IMR-90 (cell line): Measurements from ENCODE around the gene FGD3. TPM values are rescaled to one million over a fixed set of nuclear protein-coding genes. Genes with fewer than 3 reads are reported as not detected.
A peak's percentile ranks its signal among the peaks of the same experiment; 100 is the strongest.

Experiments used
- ATAC-seq: fragments of 200-7000 bp; cut with Tn5 transposase; 2 replicates; pipeline ENCODE4 v1.9.1; 2020; ENCODE audit warnings: low read depth, mild to moderate bottlenecking, moderate library complexity
- BruUV-seq: library from RNA; stranded (reverse); fragments of 400-500 nt; replicated peaks from 2 replicates; lab custom pipeline; 2021; lab: Mats Ljungman, UMichigan
- CTCF ChIA-PET: fragments of 300-600 bp; formaldehyde crosslinking; extraction: SDS; loops from one replicate; lab custom pipeline; 2021; ENCODE audit warnings: antibody characterized with exemption; lab: Yijun Ruan, JAX
- POLR2A ChIA-PET: fragments of 300-600 bp; sonication (Branson Sonifier 250); formaldehyde crosslinking; loops from one replicate; lab custom pipeline; 2022; ENCODE audit warnings: antibody characterized with exemption; ENCODE audit not compliant: unreplicated experiment; lab: Charles Lee
- DNase-seq: peaks from one replicate; pipeline ENCODE4 v3.0.0; 2013
- H2AFZ ChIP-seq: replicated peaks from 2 replicates; pipeline ENCODE3; 2013; ENCODE audit warnings: low read length, mild to moderate bottlenecking; ENCODE audit not compliant: poor library complexity
- H2AK5ac ChIP-seq: 2 replicates; pipeline ENCODE4 v1.6.1; 2013; ENCODE audit warnings: low read depth, low read length, inconsistent platforms
- H2AK9ac ChIP-seq: replicated peaks from 2 replicates; pipeline ENCODE3; 2013; ENCODE audit warnings: mild to moderate bottlenecking, low read depth, low read length, moderate library complexity; ENCODE audit not compliant: poor library complexity
- H2BK120ac ChIP-seq: 2 replicates; pipeline ENCODE4 v1.6.1; 2013; ENCODE audit warnings: low read depth, low read length, inconsistent platforms
- H2BK15ac ChIP-seq: 3 replicates; pipeline ENCODE4 v1.6.1; 2013; ENCODE audit warnings: low read depth, low read length, inconsistent platforms
- H2BK20ac ChIP-seq: 2 replicates; pipeline ENCODE4 v1.6.1; 2013; ENCODE audit warnings: low read depth, mild to moderate bottlenecking, inconsistent platforms, low read length, moderate library complexity
- H2BK5ac ChIP-seq: 2 replicates; pipeline ENCODE4 v1.6.1; 2013; ENCODE audit warnings: mild to moderate bottlenecking, low read depth, low read length, inconsistent platforms; ENCODE audit not compliant: poor library complexity, severe bottlenecking
- H3K14ac ChIP-seq: replicated peaks from 2 replicates; pipeline ENCODE4 v1.6.1; 2013; ENCODE audit warnings: low read depth, low read length, inconsistent platforms
- H3K18ac ChIP-seq: 2 replicates; pipeline ENCODE4 v1.6.1; 2013; ENCODE audit warnings: low read depth, low read length, control low read depth
- H3K23ac ChIP-seq: 2 replicates; pipeline ENCODE4 v1.6.1; 2013; ENCODE audit warnings: low read depth, low read length, inconsistent platforms
- H3K27ac ChIP-seq: 2 replicates; pipeline ENCODE4 v1.5.1; 2013; ENCODE audit warnings: mild to moderate bottlenecking, control low read depth, low read length; ENCODE audit not compliant: insufficient read depth
- H3K27me3 ChIP-seq: 2 replicates; pipeline ENCODE4 v1.6.1; 2013; ENCODE audit warnings: low read length; ENCODE audit not compliant: control insufficient read depth, insufficient read depth
- H3K36me3 ChIP-seq: 2 replicates; pipeline ENCODE4 v1.6.1; 2013; ENCODE audit warnings: low read length, mixed read lengths; ENCODE audit not compliant: control insufficient read depth, insufficient read depth
- H3K4ac ChIP-seq: 2 replicates; pipeline ENCODE4 v1.6.1; 2013; ENCODE audit warnings: low read depth, low read length, inconsistent platforms
- H3K4me1 ChIP-seq: 2 replicates; pipeline ENCODE4 v1.6.1; 2013; ENCODE audit warnings: low read length, mixed read lengths; ENCODE audit not compliant: control insufficient read depth, insufficient read depth
- H3K4me2 ChIP-seq: 2 replicates; pipeline ENCODE4 v1.6.1; 2013; ENCODE audit warnings: low read depth, mild to moderate bottlenecking, control low read depth, low read length, moderate library complexity
- H3K4me3 ChIP-seq: 2 replicates; pipeline ENCODE4 v1.5.1; 2013; ENCODE audit warnings: low read depth, mild to moderate bottlenecking, control low read depth, low read length, moderate library complexity; ENCODE audit not compliant: insufficient read depth
- H3K56ac ChIP-seq: 2 replicates; pipeline ENCODE4 v1.6.1; 2013; ENCODE audit warnings: low read length, inconsistent platforms; ENCODE audit not compliant: insufficient read depth; ENCODE audit errors: extremely low read depth
- H3K79me1 ChIP-seq, 2 experiments: 2 replicates each; pipeline ENCODE4 v1.6.1; 2013; ENCODE audit warnings: low read length in 2 of 2, inconsistent platforms in 1 of 2, low read depth in 1 of 2
- H3K9ac ChIP-seq: 2 replicates; pipeline ENCODE4 v1.6.1; 2013; ENCODE audit warnings: low read depth, low read length, control low read depth
- H3K9me1 ChIP-seq: 2 replicates; pipeline ENCODE4 v1.6.1; 2013; ENCODE audit warnings: low read length, inconsistent platforms; ENCODE audit not compliant: insufficient read depth
- H3K9me3 ChIP-seq: 2 replicates; pipeline ENCODE4 v1.6.1; 2013; ENCODE audit warnings: low read length; ENCODE audit not compliant: control insufficient read depth, insufficient read depth
- H4K20me1 ChIP-seq: 2 replicates; pipeline ENCODE4 v1.6.1; 2013; ENCODE audit warnings: low read length, inconsistent platforms; ENCODE audit not compliant: insufficient read depth
- H4K5ac ChIP-seq: 2 replicates; pipeline ENCODE4 v1.6.1; 2013; ENCODE audit warnings: mild to moderate bottlenecking, low read depth, low read length, control low read depth
- H4K8ac ChIP-seq, 2 experiments: 2 replicates each; pipeline ENCODE4 v1.6.1; 2013; ENCODE audit warnings: low read depth in 2 of 2, low read length in 2 of 2, control low read depth in 1 of 2, inconsistent platforms in 1 of 2
- H4K91ac ChIP-seq: 2 replicates; pipeline ENCODE4 v1.6.1; 2013; ENCODE audit warnings: low read depth, low read length, inconsistent platforms; ENCODE audit not compliant: insufficient read depth
- MAZ ChIP-seq: IDR thresholded peaks from 2 replicates; pipeline ENCODE4 v1.6.1; 2012; ENCODE audit warnings: low read depth, mild to moderate bottlenecking, low read length, improper control_type of control experiment, moderate library complexity, borderline replicate concordance
- NFE2L2 ChIP-seq: fragments of 150-350 bp; IDR thresholded peaks from 2 replicates; pipeline ENCODE4 v1.6.1; 2016; ENCODE audit warnings: low read depth, mild to moderate bottlenecking, low read length
- RAD21 ChIP-seq: IDR thresholded peaks from 2 replicates; pipeline ENCODE4 v1.6.1; 2012; ENCODE audit warnings: low read length, improper control_type of control experiment
- WGBS, 2 experiments: methylation state at CpG; one replicate each; pipeline versions ENCODE4 v1.1.5 to v1.1.7; 2013; ENCODE audit warnings: missing lambda C conversion rate in 2 of 2; ENCODE audit not compliant: insufficient read length in 1 of 2; ENCODE audit errors: extremely low coverage in 2 of 2; 5-methylcytosine and 5-hydroxymethylcytosine counted together
- dilution Hi-C: fragments of 300-500 bp; cut with HindIII; formaldehyde crosslinking; loops from one replicate; pipeline ENCODE4 v1.14.3; 2018; ENCODE audit warnings: low sequenced_read_pairs; ENCODE audit not compliant: unreplicated experiment
- in situ Hi-C: fragments of 300-500 bp; cut with MboI; formaldehyde crosslinking; loops from 3 replicates; pipeline ENCODE4 v1.14.3; 2019; ENCODE audit warnings: low sequenced_read_pairs, inconsistent platforms, mixed read lengths
- intact Hi-C: fragments of 100-400 bp; cut with micrococcal nuclease; formaldehyde crosslinking; loops from 2 replicates; pipeline ENCODE4 v1.10.0; 2022
- polyA plus RNA-seq, 3 experiments: library from polyadenylated mRNA; depleted of rRNA; stranded (reverse); fragments of >200 nt; gene quantifications; 2 replicates each; pipeline ENCODE4 v1.2.3, GENCODE V29; 2012; ENCODE audit warnings: low replicate concordance in 1 of 3
- total RNA-seq: library from RNA; depleted of rRNA; stranded (reverse); fragments of >200 nt; gene quantifications from 2 replicates; pipeline ENCODE4 v1.2.3, GENCODE V29; 2012

FGD3 gene
- total and polyA plus RNA-seq, 2 of the 4 experiments (the other 2 are of a cell fraction): not detected

DNA sequence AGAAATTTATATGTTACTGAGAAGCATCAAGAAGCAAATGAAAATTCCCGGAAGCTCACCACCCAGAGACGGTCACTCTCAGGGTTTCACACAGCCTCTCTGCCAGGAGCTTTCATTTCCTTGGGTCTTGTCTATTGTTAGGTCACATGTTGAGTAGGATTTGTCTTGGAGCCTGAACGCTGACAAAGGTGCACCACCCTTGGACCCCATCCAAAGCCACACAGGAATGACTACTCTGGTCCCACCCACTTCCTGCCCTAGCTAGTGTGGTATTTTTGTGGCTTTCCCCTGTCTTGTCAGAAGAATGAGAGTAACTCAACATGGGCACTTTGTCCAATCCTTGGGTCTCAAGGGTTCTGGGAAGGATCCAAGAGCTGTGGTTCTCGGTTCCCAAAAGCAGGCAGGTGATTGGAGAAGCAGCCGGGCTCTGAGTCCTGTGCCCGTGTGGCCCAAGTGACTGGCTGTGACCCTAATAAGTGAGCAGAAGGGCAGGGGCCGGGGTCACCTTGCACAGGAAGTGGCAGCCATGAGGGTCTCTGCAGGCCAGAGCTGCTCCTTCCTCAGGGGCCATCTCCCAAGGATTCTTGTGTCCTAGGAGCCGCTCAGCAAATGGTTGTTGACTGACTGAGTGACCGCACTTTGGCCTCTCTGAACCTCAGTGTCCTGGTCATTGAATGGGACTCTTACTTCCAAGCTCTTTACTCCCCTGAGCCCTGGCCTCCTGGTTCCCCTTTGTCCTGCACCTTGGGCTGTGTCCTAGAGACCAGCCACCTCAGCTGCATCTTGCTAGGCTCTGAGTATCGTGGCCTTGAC lies 6.9 kb downstream of the FGD3 start:
- ChIA-PET POLR2A (no interaction called here), CTCF (interaction anchor here (0.6 kb wide), 1 partner anchor 43 kb away, joined by 3 read pairs; no protein-coding TSS in a partner anchor)
- no peak overlapping the region for H3K18ac ChIP-seq
- H2AK9ac ChIP-seq: no peak overlapping the region
- H3K14ac ChIP-seq: no peak overlapping the region
- DNase-seq (no peak), ATAC-seq (no peak)
- H3K56ac ChIP-seq: no peak overlapping the region
- no peak overlapping the region for H2BK5ac ChIP-seq
- no peak overlapping the region for H3K9ac ChIP-seq
- H3K4me1 ChIP-seq: no peaks in the 10 kb centered on the region
- no peaks in the 10 kb centered on the region for H3K36me3 ChIP-seq
- H3K79me1 ChIP-seq: no peaks in the 10 kb centered on the region
- BruUV-seq: no TSS peak
- no peak overlapping the region for H2BK15ac ChIP-seq
- H4K20me1 ChIP-seq: no peaks in the 10 kb centered on the region
- no peak for TF ChIP-seq RAD21
- TF ChIP-seq NFE2L2: no peak
- TF ChIP-seq MAZ: no peak
- no peak overlapping the region for H3K27ac ChIP-seq
- H2AFZ ChIP-seq: peak overlapping the region; percentile 72
- intact Hi-C loops (loop anchor here (10.0 kb wide), 1 partner anchor 211 kb away; no protein-coding TSS in a partner anchor), dilution Hi-C loops (no loop called here), in situ Hi-C loops (no loop called here)
- no peak overlapping the region for H2BK20ac ChIP-seq
- H3K4me3 ChIP-seq: no peak overlapping the region
- H2BK120ac ChIP-seq: no peak overlapping the region
- no peak overlapping the region for H4K8ac ChIP-seq
- H3K23ac ChIP-seq: no peak overlapping the region
- H4K91ac ChIP-seq: no peak overlapping the region
- H3K4me2 ChIP-seq: no peak overlapping the region
- no peaks in the 10 kb centered on the region for H3K9me3 ChIP-seq
- no peak overlapping the region for H2AK5ac ChIP-seq
- H3K4ac ChIP-seq: no peak overlapping the region
- H4K5ac ChIP-seq: no peak overlapping the region
- H3K27me3 ChIP-seq: peaks cover 4% of the 10 kb centered on the region
- WGBS, 2 experiments: 67% methylated on average over 3 of the region's 10 CpGs; no CpG with 5 or more reads in 1 of the 2 experiments
- peaks cover 3% of the 10 kb centered on the region; the same call in 1 of the 2 replicates for H3K9me1 ChIP-seq
